GM12878 (cell line): ENCODE measurements around the gene DNAJC7. TPM values are rescaled to one million over a fixed set of nuclear protein-coding genes. Genes with fewer than 3 reads are reported as not detected.

Experiments
- CHD1 ChIP-seq: IDR thresholded peaks from 2 replicates; pipeline ENCODE4 v1.6.1; 2012; ENCODE audit warnings: low read depth, low read length, improper control_type of control experiment
- CTCF ChIP-seq, 3 experiments: IDR thresholded peaks in 2 of 3; conservative IDR thresholded peaks in 1 of 3; 2 replicates each; pipeline ENCODE4 v1.5.1; 2011; ENCODE audit warnings: low read depth in 3 of 3, low read length in 3 of 3, mild to moderate bottlenecking in 3 of 3, control low read depth in 2 of 3, moderate library complexity in 2 of 3, inconsistent platforms in 1 of 3, mixed read lengths in 1 of 3; ENCODE audit not compliant: control insufficient read depth in 2 of 3, insufficient read depth in 1 of 3; ENCODE audit errors: extremely low read depth in 1 of 3
- MYB ChIP-seq: fragments of 150-350 bp; IDR thresholded peaks from 2 replicates; pipeline ENCODE4 v1.6.1; 2014; ENCODE audit warnings: mild to moderate bottlenecking, low read depth, low read length, borderline replicate concordance
- NBN ChIP-seq: fragments of 450-650 bp; IDR thresholded peaks from 2 replicates; pipeline ENCODE4 v1.6.1; 2016
- SMAD1 ChIP-seq: fragments of 450-650 bp; IDR thresholded peaks from 2 replicates; pipeline ENCODE4 v1.6.1; 2018; ENCODE audit warnings: mild to moderate bottlenecking, low read depth; ENCODE audit not compliant: partially characterized antibody
- ZNF687 ChIP-seq: fragments of 450-650 bp; IDR thresholded peaks from 2 replicates; pipeline ENCODE4 v1.6.1; 2017; ENCODE audit warnings: mild to moderate bottlenecking, moderate library complexity
- polyA plus RNA-seq, 11 experiments: library from polyadenylated mRNA; depleted of rRNA in 4 of 11; unstranded in 6 of 11; stranded (reverse) in 5 of 11; fragments of >200 nt; fragmentation: Nextera tagmentation in 4 of 11; fragmentation: Illumina TruSeq in 1 of 11; extraction: Ambion mirVana in 4 of 11; extraction: Trizol in 1 of 11; gene quantifications; 1 replicate in 1 of 11; 2 replicates in 10 of 11; pipeline versions ENCODE4 v1.2.1 to v1.2.3, GENCODE V29; 2011 to 2016; ENCODE audit warnings: inconsistent platforms in 2 of 11, missing spikeins in 2 of 11, low read depth in 1 of 11
- total RNA-seq, 4 experiments: library from RNA; depleted of rRNA in 3 of 4; stranded (reverse); fragments of >200 nt in 3 of 4; fragmentation: Illumina TruSeq in 1 of 4; extraction: Trizol in 1 of 4; gene quantifications; 2 replicates each; pipeline versions ENCODE4 v1.2.1 to v1.2.3, GENCODE V29; 2013 to 2021
- TF ChIP-seq, protein P1 (sequence below): fragments of 450-650 bp; IDR thresholded peaks from 2 replicates; pipeline ENCODE4 v1.6.1; 2016; ENCODE audit warnings: mild to moderate bottlenecking

The DNAJC7 gene
- total and polyA plus RNA-seq, 10 of the 15 experiments (the other 5 are each of a cell fraction or from before 2014, with no cell fraction given): 60.1 to 173 (median 94.9) TPM

DNA sequence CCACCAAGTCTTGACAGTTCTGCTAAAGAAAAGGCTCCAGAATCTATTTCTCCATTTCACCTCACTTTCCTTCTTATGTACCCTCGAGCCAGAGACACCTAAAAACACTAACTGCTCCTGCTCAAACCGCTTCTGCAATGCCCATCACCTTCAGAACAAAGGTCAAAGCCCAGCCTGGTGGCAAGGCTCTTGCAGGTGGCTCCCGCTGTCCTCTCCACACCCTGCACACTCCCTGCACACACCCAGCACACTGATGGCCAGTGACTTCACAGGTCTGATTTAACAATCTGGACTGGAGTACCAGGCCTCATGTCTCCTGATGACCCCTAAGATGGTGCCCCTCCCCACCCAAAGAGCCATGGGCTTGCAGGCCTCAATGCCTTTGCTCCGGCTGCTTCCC is 43.0 kb upstream of the DNAJC7 start (continued):
- TF ChIP-seq ZNF687 (no peak), SMAD1 (no peak), CTCF (IDR thresholded peaks at IDR 0.05 in 2 of 3, conservative IDR thresholded peaks at IDR 0.05 in 1 of 3; ENCODE audit: control insufficient read depth in 2 of 3, extremely low read depth in 1 of 3, insufficient read depth in 1 of 3, low read depth in 3 of 3, low read length in 3 of 3) (no peak), MYB (no peak), CHD1 (no peak), NBN (no peak)
- TF ChIP-seq, protein P1, sequence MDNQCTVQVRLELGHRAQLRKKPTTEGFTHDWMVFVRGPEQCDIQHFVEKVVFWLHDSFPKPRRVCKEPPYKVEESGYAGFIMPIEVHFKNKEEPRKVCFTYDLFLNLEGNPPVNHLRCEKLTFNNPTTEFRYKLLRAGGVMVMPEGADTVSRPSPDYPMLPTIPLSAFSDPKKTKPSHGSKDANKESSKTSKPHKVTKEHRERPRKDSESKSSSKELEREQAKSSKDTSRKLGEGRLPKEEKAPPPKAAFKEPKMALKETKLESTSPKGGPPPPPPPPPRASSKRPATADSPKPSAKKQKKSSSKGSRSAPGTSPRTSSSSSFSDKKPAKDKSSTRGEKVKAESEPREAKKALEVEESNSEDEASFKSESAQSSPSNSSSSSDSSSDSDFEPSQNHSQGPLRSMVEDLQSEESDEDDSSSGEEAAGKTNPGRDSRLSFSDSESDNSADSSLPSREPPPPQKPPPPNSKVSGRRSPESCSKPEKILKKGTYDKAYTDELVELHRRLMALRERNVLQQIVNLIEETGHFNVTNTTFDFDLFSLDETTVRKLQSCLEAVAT: no peak
- TF ChIP-seq, all 136 proteins: peak for 0
